Coronary artery (tissue), 2 donors: ENCODE data around the gene SYNJ2.
A peak's percentile ranks its signal among the peaks of the same experiment; 100 is the strongest.

ENCODE experiments used
- DNase-seq: peaks from one replicate; pipeline ENCODE4 v3.0.0-alpha.2; 2017; ENCODE audit warnings: low spot score
- H3K27ac ChIP-seq, 2 donors: fragments of 200-600 bp; sonication (generic); one replicate each; pipeline ENCODE4 v1.5.1; 2016 to 2019
- H3K4me3 ChIP-seq: fragments of 200-600 bp; sonication (generic); 2 replicates; pipeline ENCODE4 v1.5.1; 2016; ENCODE audit warnings: mild to moderate bottlenecking, moderate library complexity
- TF ChIP-seq, protein P1 (sequence below): fragments of 200-600 bp; sonication (generic); IDR thresholded peaks from one replicate; pipeline ENCODE4 v1.5.1; 2019; ENCODE audit warnings: antibody characterized with exemption

The SYNJ2 gene

DNA sequence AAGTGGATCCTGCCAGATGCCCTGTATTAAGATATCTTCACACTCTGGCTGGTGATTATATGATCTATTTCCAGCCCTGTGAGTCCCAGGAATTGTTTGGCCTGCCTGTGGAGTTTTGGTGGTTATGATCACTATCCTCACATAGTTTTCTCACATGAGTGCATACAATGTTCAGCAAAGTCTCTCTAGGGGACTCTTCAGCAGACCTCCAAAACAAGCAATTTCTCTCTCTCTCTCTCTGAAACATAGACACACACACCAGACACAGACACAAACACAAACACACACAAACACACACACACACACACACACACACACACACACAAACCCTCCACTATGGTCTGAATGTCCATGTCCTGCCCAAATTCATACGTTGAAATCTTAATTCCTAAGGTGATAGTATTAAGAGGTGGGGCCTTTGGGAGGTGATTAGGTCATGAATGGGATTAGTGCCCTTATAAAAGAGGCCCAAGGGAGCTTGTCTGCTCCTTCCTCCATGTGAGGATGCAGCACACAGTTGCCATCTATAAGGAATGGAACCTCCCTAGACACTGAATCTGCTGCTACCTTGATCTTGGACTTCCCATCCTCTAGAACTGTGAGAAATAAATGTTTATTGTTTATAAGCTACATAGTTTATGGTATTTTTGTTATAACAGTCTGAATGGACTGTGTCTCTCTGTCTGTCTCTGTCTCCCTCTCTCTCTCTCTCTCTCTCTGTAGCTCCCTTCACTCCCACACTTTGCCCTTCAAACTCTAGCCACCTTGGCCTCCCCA is 22.0 kb upstream of the SYNJ2 start:
- no peak overlapping the region for H3K4me3 ChIP-seq
- DNase-seq, result no peak
- TF ChIP-seq, protein P1, sequence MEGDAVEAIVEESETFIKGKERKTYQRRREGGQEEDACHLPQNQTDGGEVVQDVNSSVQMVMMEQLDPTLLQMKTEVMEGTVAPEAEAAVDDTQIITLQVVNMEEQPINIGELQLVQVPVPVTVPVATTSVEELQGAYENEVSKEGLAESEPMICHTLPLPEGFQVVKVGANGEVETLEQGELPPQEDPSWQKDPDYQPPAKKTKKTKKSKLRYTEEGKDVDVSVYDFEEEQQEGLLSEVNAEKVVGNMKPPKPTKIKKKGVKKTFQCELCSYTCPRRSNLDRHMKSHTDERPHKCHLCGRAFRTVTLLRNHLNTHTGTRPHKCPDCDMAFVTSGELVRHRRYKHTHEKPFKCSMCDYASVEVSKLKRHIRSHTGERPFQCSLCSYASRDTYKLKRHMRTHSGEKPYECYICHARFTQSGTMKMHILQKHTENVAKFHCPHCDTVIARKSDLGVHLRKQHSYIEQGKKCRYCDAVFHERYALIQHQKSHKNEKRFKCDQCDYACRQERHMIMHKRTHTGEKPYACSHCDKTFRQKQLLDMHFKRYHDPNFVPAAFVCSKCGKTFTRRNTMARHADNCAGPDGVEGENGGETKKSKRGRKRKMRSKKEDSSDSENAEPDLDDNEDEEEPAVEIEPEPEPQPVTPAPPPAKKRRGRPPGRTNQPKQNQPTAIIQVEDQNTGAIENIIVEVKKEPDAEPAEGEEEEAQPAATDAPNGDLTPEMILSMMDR, result no peak
- H3K27ac ChIP-seq, result no peak overlapping the region

DNA sequence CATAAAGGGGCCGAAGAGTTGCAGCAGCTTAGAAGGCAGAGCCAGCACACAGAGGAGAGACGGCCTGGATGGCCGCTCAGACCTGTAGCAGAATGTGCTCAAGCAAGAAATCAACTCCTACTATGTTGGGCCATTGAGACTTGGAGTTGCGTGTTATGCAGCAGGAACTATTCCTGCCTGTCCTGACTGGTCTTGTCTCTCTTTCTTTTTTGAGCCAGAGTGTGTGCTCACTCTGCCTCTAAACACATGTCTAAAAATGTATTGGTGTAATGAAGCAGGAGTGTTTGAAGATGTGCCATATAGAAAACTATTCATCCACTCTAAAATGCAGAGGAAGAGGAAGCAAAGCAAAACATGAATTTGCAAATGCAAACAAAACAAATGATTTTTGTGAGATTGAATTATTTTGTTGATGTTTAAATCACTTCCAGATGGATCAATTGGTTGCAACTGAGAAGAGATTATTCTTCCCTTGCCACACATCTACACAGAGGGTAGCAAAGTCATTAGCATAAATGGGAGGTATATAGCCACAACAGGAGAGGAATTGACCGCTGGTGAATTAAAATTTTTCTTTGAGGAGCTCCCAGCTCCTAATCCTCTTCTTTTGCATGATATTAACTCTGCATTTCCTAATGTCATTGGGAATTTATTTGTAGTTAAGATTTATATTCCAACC is 20.4 kb upstream of the SYNJ2 start:
- Histone ChIP-seq H3K4me3 (no peak overlapping the region), H3K27ac (peak overlapping the region in 1 of 2 donors; percentile 45)
- TF ChIP-seq, protein P1, result no peak
- no peak for DNase-seq

DNA sequence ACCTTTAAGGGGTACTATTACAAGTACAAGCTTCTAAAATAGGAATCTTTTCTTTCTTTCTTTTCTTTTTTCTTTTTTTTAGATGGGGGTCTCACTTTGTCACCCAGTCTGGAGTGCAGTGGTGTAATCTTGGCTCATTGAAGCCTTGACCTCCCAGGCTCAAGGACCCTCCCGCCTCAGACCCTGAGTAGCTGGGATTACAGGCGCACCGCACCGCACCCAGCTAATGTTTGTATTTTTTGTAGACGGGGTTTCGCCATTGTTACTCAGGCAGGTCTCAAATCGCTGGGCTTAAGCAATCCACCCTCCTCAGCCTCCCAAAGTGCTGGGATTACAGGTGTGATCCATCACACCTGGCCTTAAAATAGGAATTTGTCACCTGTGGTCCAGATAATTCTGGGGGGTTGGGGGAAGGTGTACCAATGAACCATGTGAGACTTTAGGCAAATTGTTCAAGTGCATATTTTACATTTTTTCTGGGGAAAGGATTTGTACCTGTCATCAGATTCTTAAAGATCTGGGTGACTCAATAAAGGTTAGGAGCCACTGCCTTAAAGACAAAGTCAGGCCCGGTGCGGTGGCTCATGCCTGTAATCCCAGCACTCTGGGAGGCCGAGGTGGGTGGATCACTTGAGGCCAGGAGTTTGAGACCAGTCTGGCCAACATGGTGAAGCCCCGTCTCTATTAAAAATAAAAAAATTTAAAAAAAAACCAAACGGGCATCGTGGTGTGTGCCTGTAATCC is 19.7 kb upstream of the SYNJ2 start:
- H3K27ac ChIP-seq, result peak overlapping the region in 1 of 2 donors; percentile 60
- H3K4me3 ChIP-seq, result no peak overlapping the region
- TF ChIP-seq, protein P1, result no peak
- DNase-seq, result no peak

DNA sequence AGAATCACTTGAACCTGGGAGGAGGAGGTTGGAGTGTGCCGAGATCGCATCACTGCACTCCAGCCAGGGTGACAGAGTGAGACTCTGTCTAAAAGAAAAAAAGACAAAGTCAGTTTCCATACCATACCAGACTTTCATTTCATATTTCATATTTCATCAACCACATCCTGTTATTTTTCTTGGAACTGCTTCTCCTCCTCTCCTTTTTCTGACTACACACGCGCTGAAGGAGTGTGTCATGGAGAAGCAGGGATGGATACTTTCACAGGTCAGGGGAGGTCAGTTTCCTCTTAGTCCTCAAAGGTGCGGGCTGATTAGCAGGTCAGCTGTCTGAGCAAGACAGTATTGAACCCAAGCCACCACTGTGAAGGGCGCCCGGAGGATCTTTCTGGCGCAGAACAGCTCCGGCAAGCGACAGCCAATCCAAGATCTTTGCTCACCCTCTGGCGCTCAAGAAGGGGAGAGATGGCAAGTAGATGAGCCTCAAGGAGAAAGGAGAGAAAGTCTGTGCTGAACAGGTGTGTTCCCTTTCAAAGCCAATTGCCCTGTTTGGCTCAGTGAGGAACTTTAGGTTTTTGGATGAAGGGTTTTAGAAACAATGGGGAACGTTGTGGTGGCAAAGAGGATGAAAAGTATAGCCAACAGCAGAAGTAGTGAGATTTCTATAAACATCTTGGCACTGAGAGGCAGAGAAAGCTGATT is 18.9 kb upstream of the SYNJ2 start:
- no peak overlapping the region for H3K4me3 ChIP-seq
- H3K27ac ChIP-seq, result peak overlapping the region; percentile 13 to 60
- TF ChIP-seq, protein P1, result no peak
- no peak for DNase-seq

DNA sequence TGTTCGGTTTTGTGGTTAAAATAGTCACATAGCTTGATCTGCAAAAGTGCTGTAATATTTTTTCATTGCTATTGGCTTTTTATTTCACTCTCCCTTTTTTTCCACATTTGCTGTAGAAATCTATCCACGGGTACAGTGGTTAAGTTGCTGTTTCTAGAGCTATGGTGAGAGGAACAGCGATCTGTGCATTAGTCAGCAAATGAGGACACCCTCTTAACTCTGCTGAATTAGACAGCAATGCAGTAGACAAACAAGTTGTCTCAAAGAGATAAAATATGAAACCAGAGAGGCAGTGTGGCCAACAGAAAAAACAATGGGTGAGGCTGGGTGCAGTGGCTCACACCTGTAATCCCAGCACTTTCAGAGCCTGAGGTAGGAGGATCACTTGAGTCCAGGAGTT is 17.6 kb upstream of the SYNJ2 start:
- H3K27ac ChIP-seq, result no peak overlapping the region
- no peak for DNase-seq
- no peak overlapping the region for H3K4me3 ChIP-seq
- TF ChIP-seq, protein P1, result no peak

DNA sequence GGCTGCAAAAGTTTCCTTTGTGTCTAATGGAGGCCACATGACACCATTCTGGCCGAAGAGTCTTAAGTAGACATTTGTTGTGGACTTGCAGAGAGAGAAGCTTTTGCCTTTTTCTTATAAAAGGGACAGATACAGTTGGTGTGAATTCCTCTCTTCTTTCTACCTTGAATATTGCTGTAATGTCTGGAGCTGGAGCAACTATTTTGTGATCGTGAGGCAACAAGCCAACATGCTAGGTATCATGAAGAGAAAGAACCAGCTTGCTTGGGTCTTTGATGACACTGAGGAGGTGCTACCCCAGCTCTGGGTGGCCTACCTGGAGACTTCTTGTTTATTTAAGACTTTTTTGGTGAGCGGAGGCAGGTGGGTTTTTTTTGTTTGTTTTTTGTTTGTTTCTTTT is 16.3 kb upstream of the SYNJ2 start:
- TF ChIP-seq, protein P1, result no peak
- H3K27ac ChIP-seq, result no peak overlapping the region
- no peak for DNase-seq

More for the DNA sequence above, 16.3 kb upstream of the SYNJ2 start:
- H3K4me3 ChIP-seq, result no peak overlapping the region
